HG03066 (cell line): ENCODE data around the gene UBE2G2.
A peak's percentile ranks its signal among the peaks of the same experiment; 100 is the strongest.

ENCODE experiments used
- ATAC-seq: cut with Tn5 transposase; IDR thresholded peaks from one replicate; pipeline ENCODE4 v1.9.1; 2021; ENCODE audit warnings: low read depth; ENCODE audit not compliant: unreplicated experiment

UBE2G2 gene

GRCh38 chr21:44801468-44802395, at the start of gene UBE2G2:
TSS of gene UBE2G2 (minus strand) at chr21:44801820. CDS start at chr21:44801748, 72 bp downstream.
- ATAC-seq: peak; percentile 70

- ATAC-seq: no peak
Observed at GRCh38 chr21:44850905-44851657, 49.5 kb upstream of the UBE2G2 start.

- ATAC-seq: no peak
Observed at GRCh38 chr21:44850208-44850800, 48.7 kb upstream of the UBE2G2 start.

GRCh38 chr21:44849616-44850130, 48.1 kb upstream of the UBE2G2 start:
- ATAC-seq: no peak

GRCh38 chr21:44848821-44849521, 47.4 kb upstream of the UBE2G2 start:
- ATAC-seq: no peak

- no peak for ATAC-seq
Observed at GRCh38 chr21:44847261-44848056, 45.8 kb upstream of the UBE2G2 start.

- no peak for ATAC-seq
Observed at GRCh38 chr21:44846485-44847260, 45.1 kb upstream of the UBE2G2 start.

- no peak for ATAC-seq
Observed at GRCh38 chr21:44846224-44846484, 44.5 kb upstream of the UBE2G2 start.

GRCh38 chr21:44845418-44846223, 44.0 kb upstream of the UBE2G2 start:
- ATAC-seq: no peak

- ATAC-seq: no peak
Observed at GRCh38 chr21:44844256-44844655, 42.6 kb upstream of the UBE2G2 start.

- no peak for ATAC-seq
Observed at GRCh38 chr21:44842721-44843445, 41.3 kb upstream of the UBE2G2 start.

GRCh38 chr21:44842087-44842486, 40.5 kb upstream of the UBE2G2 start:
- ATAC-seq: no peak

GRCh38 chr21:44840771-44841170, 39.2 kb upstream of the UBE2G2 start:
- no peak for ATAC-seq

GRCh38 chr21:44838951-44839350, 37.3 kb upstream of the UBE2G2 start:
- ATAC-seq: no peak

- ATAC-seq: no peak
Observed at GRCh38 chr21:44838039-44838895, 36.6 kb upstream of the UBE2G2 start.

GRCh38 chr21:44837537-44837936, 35.9 kb upstream of the UBE2G2 start:
- no peak for ATAC-seq
